ENCODE results near the gene FBXO21. TPM values are rescaled to one million over a fixed set of nuclear protein-coding genes. Genes with fewer than 3 reads are reported as not detected.

FBXO21 gene
- total RNA-seq, 5 donors from 2014 or later (not counting 1 experiment from before 2014, with no cell fraction given), result 47.7 to 58.1 (median 54.2) TPM

GRCh38 chr12:117130801-117131200 lies 59.5 kb downstream of the FBXO21 start:
- H3K36me3 ChIP-seq (ENCODE audit: control insufficient read depth in 2 of 2, extremely low read depth in 1 of 2, insufficient read depth in 1 of 2, low read length in 1 of 2), result no peaks in the 10 kb centered on the region
- H3K9me3 Mint-ChIP-seq, result no peaks in the 10 kb centered on the region
- no peak overlapping the region for H3K4me3 ChIP-seq (ENCODE audit: control insufficient read depth in 1 of 2, extremely low read depth in 1 of 2, low read length in 1 of 2)
- ATAC-seq (replicated peaks in 1 of 4) (no peak), DNase-seq (no peak)
- H3K27me3 ChIP-seq (replicated peaks in 1 of 2; ENCODE audit: control insufficient read depth in 2 of 2, extremely low read depth in 1 of 2, insufficient read depth in 2 of 2, low read length in 1 of 2), result no peaks in the 10 kb centered on the region
- no peak overlapping the region for H3K4me3 Mint-ChIP-seq
- no peaks in the 10 kb centered on the region for H3K9me3 ChIP-seq
- H3K27ac ChIP-seq (ENCODE audit: low read length), result no peak overlapping the region
- POLR2A ChIA-PET, result no interaction called here
- H3K27ac Mint-ChIP-seq, result no peak overlapping the region
- H3K4me1 Mint-ChIP-seq, result peaks cover 11 to 13% (median 12%) of the 10 kb centered on the region in 3 donors
- peaks cover 5 to 20% of the 10 kb centered on the region in 2 experiments for H3K4me1 ChIP-seq (ENCODE audit: control insufficient read depth in 1 of 2, extremely low read depth in 1 of 2, insufficient read depth in 2 of 2, low read length in 2 of 2)
- no peaks in the 10 kb centered on the region for H3K36me3 Mint-ChIP-seq
- H3K27me3 Mint-ChIP-seq, result no peaks in the 10 kb centered on the region
- CTCF ChIA-PET, result interaction anchor here in 1 of 2 donors (0.8 to 0.9 kb wide), 2 partner anchors 10 to 81 kb away, joined by 3 read pairs; no protein-coding TSS in a partner anchor
- WGBS (ENCODE audit: insufficient coverage), result no CpG with 5 or more reads among the region's 7 CpGs

GRCh38 chr12:117129391-117129790 lies 60.9 kb downstream of the FBXO21 start:
- Mint-ChIP-seq H3K36me3 (no peaks in the 10 kb centered on the region), H3K27ac (no peak overlapping the region), H3K9me3 (no peaks in the 10 kb centered on the region), H3K4me1 (peaks cover 10 to 11% (median 10%) of the 10 kb centered on the region in 3 donors), H3K27me3 (no peaks in the 10 kb centered on the region), H3K4me3 (no peak overlapping the region)
- Histone ChIP-seq H3K4me1 (ENCODE audit: control insufficient read depth in 1 of 2, extremely low read depth in 1 of 2, insufficient read depth in 2 of 2, low read length in 2 of 2) (peaks cover 5 to 13% of the 10 kb centered on the region in 2 experiments), H3K27ac (ENCODE audit: low read length) (no peak overlapping the region), H3K27me3 (replicated peaks in 1 of 2; ENCODE audit: control insufficient read depth in 2 of 2, extremely low read depth in 1 of 2, insufficient read depth in 2 of 2, low read length in 1 of 2) (no peaks in the 10 kb centered on the region), H3K4me3 (ENCODE audit: control insufficient read depth in 1 of 2, extremely low read depth in 1 of 2, low read length in 1 of 2) (no peak overlapping the region), H3K36me3 (ENCODE audit: control insufficient read depth in 2 of 2, extremely low read depth in 1 of 2, insufficient read depth in 1 of 2, low read length in 1 of 2) (no peaks in the 10 kb centered on the region), H3K9me3 (no peaks in the 10 kb centered on the region)
- 83% methylated on average over 3 of the region's 5 CpGs for WGBS (ENCODE audit: insufficient coverage)
- no peak for ATAC-seq (replicated peaks in 1 of 4)
- ChIA-PET CTCF (no interaction called here), POLR2A (interaction anchor here in 1 of 2 donors (1.1 kb wide), 1 partner anchor 407 kb away, joined by 3 read pairs; no protein-coding TSS in a partner anchor)
- DNase-seq, result no peak

- Histone ChIP-seq H3K4me3 (ENCODE audit: control insufficient read depth in 1 of 2, extremely low read depth in 1 of 2, low read length in 1 of 2) (no peak overlapping the region), H3K36me3 (ENCODE audit: control insufficient read depth in 2 of 2, extremely low read depth in 1 of 2, insufficient read depth in 1 of 2, low read length in 1 of 2) (no peaks in the 10 kb centered on the region), H3K27me3 (replicated peaks in 1 of 2; ENCODE audit: control insufficient read depth in 2 of 2, extremely low read depth in 1 of 2, insufficient read depth in 2 of 2, low read length in 1 of 2) (no peaks in the 10 kb centered on the region), H3K4me1 (ENCODE audit: control insufficient read depth in 1 of 2, extremely low read depth in 1 of 2, insufficient read depth in 2 of 2, low read length in 2 of 2) (peaks cover 0 to under 1% of the 10 kb centered on the region in 2 experiments), H3K9me3 (no peaks in the 10 kb centered on the region), H3K27ac (ENCODE audit: low read length) (no peak overlapping the region)
- H3K9me3 Mint-ChIP-seq, result no peaks in the 10 kb centered on the region
- no peaks in the 10 kb centered on the region for H3K27me3 Mint-ChIP-seq
- H3K36me3 Mint-ChIP-seq, result no peaks in the 10 kb centered on the region
- 97% methylated on average over 6 of the region's 6 CpGs for WGBS (ENCODE audit: insufficient coverage)
- DNase-seq (no peak), ATAC-seq (replicated peaks in 1 of 4) (no peak)
- no peak overlapping the region for H3K4me3 Mint-ChIP-seq
- H3K4me1 Mint-ChIP-seq, result no peaks in the 10 kb centered on the region
- ChIA-PET POLR2A (no interaction called here), CTCF (no interaction called here)
- no peak overlapping the region for H3K27ac Mint-ChIP-seq
These were observed 62.1 kb downstream of the FBXO21 start for GRCh38 chr12:117127933-117128823.

GRCh38 chr12:117126335-117126734 lies 63.9 kb downstream of the FBXO21 start:
- ChIA-PET CTCF (no interaction called here), POLR2A (no interaction called here)
- H3K4me3 ChIP-seq (ENCODE audit: control insufficient read depth in 1 of 2, extremely low read depth in 1 of 2, low read length in 1 of 2), result no peak overlapping the region
- ATAC-seq (replicated peaks in 1 of 4) (no peak), DNase-seq (no peak)
- H3K4me1 ChIP-seq (ENCODE audit: control insufficient read depth in 1 of 2, extremely low read depth in 1 of 2, insufficient read depth in 2 of 2, low read length in 2 of 2), result no peaks in the 10 kb centered on the region
- no peaks in the 10 kb centered on the region for H3K4me1 Mint-ChIP-seq
- H3K4me3 Mint-ChIP-seq, result no peak overlapping the region
- H3K36me3 Mint-ChIP-seq, result no peaks in the 10 kb centered on the region
- H3K27me3 ChIP-seq (replicated peaks in 1 of 2; ENCODE audit: control insufficient read depth in 2 of 2, extremely low read depth in 1 of 2, insufficient read depth in 2 of 2, low read length in 1 of 2), result no peaks in the 10 kb centered on the region
- H3K9me3 Mint-ChIP-seq, result no peaks in the 10 kb centered on the region
- no peaks in the 10 kb centered on the region for H3K36me3 ChIP-seq (ENCODE audit: control insufficient read depth in 2 of 2, extremely low read depth in 1 of 2, insufficient read depth in 1 of 2, low read length in 1 of 2)
- no peaks in the 10 kb centered on the region for H3K9me3 ChIP-seq
- H3K27ac ChIP-seq (ENCODE audit: low read length), result no peak overlapping the region
- H3K27me3 Mint-ChIP-seq, result no peaks in the 10 kb centered on the region
- 97% methylated on average over 4 of the region's 4 CpGs for WGBS (ENCODE audit: insufficient coverage)
- H3K27ac Mint-ChIP-seq, result no peak overlapping the region

- Mint-ChIP-seq H3K4me3 (no peak overlapping the region), H3K4me1 (no peaks in the 10 kb centered on the region), H3K36me3 (no peaks in the 10 kb centered on the region), H3K27ac (no peak overlapping the region), H3K27me3 (no peaks in the 10 kb centered on the region), H3K9me3 (no peaks in the 10 kb centered on the region)
- H3K27ac ChIP-seq (ENCODE audit: low read length), result no peak overlapping the region
- ATAC-seq (replicated peaks in 1 of 4), result no peak
- H3K27me3 ChIP-seq (replicated peaks in 1 of 2; ENCODE audit: control insufficient read depth in 2 of 2, extremely low read depth in 1 of 2, insufficient read depth in 2 of 2, low read length in 1 of 2), result no peaks in the 10 kb centered on the region
- CTCF ChIA-PET, result no interaction called here
- DNase-seq, result no peak
- H3K9me3 ChIP-seq, result no peaks in the 10 kb centered on the region
- POLR2A ChIA-PET, result no interaction called here
- no peaks in the 10 kb centered on the region for H3K4me1 ChIP-seq (ENCODE audit: control insufficient read depth in 1 of 2, extremely low read depth in 1 of 2, insufficient read depth in 2 of 2, low read length in 2 of 2)
- H3K36me3 ChIP-seq (ENCODE audit: control insufficient read depth in 2 of 2, extremely low read depth in 1 of 2, insufficient read depth in 1 of 2, low read length in 1 of 2), result no peaks in the 10 kb centered on the region
- 97% methylated on average over 6 of the region's 7 CpGs for WGBS (ENCODE audit: insufficient coverage)
- H3K4me3 ChIP-seq (ENCODE audit: control insufficient read depth in 1 of 2, extremely low read depth in 1 of 2, low read length in 1 of 2), result no peak overlapping the region
These were observed 64.5 kb downstream of the FBXO21 start for GRCh38 chr12:117125767-117126166.

- H3K36me3 Mint-ChIP-seq, result no peaks in the 10 kb centered on the region
- CTCF ChIA-PET, result no interaction called here
- no peak overlapping the region for H3K27ac ChIP-seq (ENCODE audit: low read length)
- H3K4me1 ChIP-seq (ENCODE audit: control insufficient read depth in 1 of 2, extremely low read depth in 1 of 2, insufficient read depth in 2 of 2, low read length in 2 of 2), result no peaks in the 10 kb centered on the region
- no peak overlapping the region for H3K4me3 Mint-ChIP-seq
- H3K4me1 Mint-ChIP-seq, result no peaks in the 10 kb centered on the region
- H3K27ac Mint-ChIP-seq, result no peak overlapping the region
- H3K36me3 ChIP-seq (ENCODE audit: control insufficient read depth in 2 of 2, extremely low read depth in 1 of 2, insufficient read depth in 1 of 2, low read length in 1 of 2), result no peaks in the 10 kb centered on the region
- no peak overlapping the region for H3K4me3 ChIP-seq (ENCODE audit: control insufficient read depth in 1 of 2, extremely low read depth in 1 of 2, low read length in 1 of 2)
- ATAC-seq (replicated peaks in 1 of 4) (no peak), DNase-seq (no peak)
- WGBS (ENCODE audit: insufficient coverage), result 76% methylated on average over 3 of the region's 6 CpGs
- no peaks in the 10 kb centered on the region for H3K9me3 ChIP-seq
- no peaks in the 10 kb centered on the region for H3K9me3 Mint-ChIP-seq
- no peaks in the 10 kb centered on the region for H3K27me3 Mint-ChIP-seq
- POLR2A ChIA-PET, result no interaction called here
- H3K27me3 ChIP-seq (replicated peaks in 1 of 2; ENCODE audit: control insufficient read depth in 2 of 2, extremely low read depth in 1 of 2, insufficient read depth in 2 of 2, low read length in 1 of 2), result peaks cover 0 to 3% of the 10 kb centered on the region in 2 experiments
These were observed 65.0 kb downstream of the FBXO21 start for GRCh38 chr12:117125272-117125613.
